Stimulated activated CD8-positive, alpha-beta memory T cell treated with anti-CD3 and anti-CD28 coated beads, Interleukin-7, amount 100 ng/mL, for 48 hours (primary cell): Measurements from ENCODE around the gene FTCDNL1.

ENCODE experiments used
- DNase-seq, 2 donors: peaks; one replicate each; pipeline ENCODE4 v3.0.0-alpha.2; 2020; ENCODE audit warnings: low read depth in 1 of 2; ENCODE audit errors: extremely low read depth in 1 of 2

Gene FTCDNL1

GRCh38 chr2:199792381-199792780 is 58.6 kb downstream of the FTCDNL1 start:
- no peak for DNase-seq

DNA sequence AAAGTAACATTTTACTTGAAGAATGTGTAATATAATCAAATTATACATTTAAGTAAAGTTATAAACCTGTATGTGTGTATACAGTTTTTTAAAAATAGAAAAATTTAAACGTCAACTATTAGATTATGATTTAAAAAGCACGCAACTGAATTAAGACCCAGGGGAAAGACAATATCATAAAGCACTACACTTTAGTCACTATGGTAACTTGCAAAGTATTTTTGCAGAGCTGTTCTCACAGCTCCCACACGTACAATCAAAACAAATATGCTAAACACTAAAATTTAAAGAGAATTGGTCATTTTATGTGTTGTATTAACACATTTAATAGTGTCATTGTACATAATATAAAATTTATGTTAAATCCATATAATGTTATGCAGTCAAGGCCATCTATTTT is 59.7 kb downstream of the FTCDNL1 start:
- no peak for DNase-seq

- DNase-seq = no peak
Observed at GRCh38 chr2:199784512-199784911, 66.5 kb downstream of the FTCDNL1 start.

DNA sequence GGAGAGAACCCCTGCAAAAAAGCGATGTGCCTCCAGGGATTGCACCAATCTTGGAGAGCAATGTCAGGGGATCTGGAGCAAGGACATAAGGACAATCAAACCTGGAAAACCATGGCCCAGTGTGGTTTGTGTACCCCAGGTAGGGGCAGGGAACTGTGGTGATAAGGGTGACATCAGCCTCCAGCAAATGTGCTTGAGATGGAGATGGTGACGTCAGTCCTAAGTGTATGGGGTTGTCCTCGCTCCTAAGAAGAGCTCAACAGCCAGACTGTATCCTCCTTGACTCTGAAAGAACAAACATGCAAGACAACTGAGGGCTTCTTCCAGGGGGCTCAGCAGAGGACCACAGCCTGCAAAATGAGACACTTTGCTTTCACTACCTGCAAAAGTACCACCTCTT is 71.4 kb downstream of the FTCDNL1 start:
- DNase-seq = no peak

GRCh38 chr2:199778655-199779054 is 72.3 kb downstream of the FTCDNL1 start:
- no peak for DNase-seq

GRCh38 chr2:199777916-199778315 is 73.1 kb downstream of the FTCDNL1 start:
- DNase-seq = no peak

GRCh38 chr2:199777315-199777714 is 73.7 kb downstream of the FTCDNL1 start:
- no peak for DNase-seq

DNA sequence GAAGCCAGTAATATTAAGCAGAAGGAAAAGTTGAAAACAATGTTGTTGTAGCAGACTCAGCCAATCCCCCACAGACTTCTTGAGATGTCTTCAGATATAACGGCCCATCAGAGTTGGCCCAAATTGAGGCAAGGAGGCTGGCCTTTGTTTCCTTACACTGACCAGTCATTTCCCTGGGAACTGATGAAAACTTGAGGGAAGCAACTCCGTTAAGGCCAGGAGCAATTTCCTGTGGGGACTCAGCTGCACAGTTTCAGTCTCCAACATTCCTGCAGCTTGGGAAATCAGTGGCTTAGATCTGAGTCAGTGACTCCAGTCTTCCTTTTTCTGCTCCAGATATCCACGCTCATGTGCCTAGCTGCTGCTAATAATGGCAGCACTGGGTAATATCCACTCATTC is 75.7 kb downstream of the FTCDNL1 start:
- DNase-seq = no peak

DNA sequence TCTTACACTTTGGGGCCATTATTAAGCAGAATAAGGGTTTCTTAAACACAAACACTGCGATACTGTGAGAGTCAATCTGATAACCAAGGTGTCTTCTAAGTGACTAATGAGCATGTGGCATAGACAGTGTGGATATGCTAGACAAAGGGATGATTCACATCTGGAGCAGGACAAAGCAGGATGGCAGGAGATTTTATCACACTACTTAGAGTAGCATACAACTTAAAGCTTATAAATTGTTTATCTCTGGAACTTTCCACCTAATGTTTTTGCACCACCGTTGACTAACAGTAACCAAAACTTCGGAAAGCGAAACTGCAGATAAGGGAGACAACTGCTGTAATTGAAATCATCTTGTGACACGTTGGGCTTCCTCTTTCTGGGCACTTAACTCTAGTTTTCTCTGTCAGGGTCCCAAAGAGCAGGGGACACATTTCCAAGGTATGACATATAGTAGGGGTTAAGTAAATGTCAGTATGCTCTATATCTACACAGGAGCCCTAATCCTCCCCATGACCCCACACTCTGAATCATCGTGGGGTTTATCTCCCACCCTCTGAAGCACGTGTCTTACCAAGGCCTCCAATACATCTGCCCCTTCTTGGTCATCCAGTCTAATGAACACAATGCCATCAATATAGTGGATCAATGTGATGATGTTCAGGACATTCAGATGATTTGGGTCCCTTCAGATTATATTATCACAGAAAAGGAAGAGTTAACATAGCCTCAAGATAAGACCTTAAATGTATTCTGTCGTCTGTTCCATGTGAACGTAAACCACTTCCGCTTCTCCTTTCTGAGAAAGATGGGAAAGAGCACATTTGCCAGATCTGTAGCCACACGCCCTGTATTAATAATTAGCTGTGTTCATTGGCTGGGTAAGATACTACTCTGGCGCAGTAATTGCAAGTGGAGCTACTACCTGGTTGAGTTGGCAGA is 78.7 kb downstream of the FTCDNL1 start:
- DNase-seq = no peak

- no peak for DNase-seq
Observed at GRCh38 chr2:199770716-199771115, 80.3 kb downstream of the FTCDNL1 start.

DNA sequence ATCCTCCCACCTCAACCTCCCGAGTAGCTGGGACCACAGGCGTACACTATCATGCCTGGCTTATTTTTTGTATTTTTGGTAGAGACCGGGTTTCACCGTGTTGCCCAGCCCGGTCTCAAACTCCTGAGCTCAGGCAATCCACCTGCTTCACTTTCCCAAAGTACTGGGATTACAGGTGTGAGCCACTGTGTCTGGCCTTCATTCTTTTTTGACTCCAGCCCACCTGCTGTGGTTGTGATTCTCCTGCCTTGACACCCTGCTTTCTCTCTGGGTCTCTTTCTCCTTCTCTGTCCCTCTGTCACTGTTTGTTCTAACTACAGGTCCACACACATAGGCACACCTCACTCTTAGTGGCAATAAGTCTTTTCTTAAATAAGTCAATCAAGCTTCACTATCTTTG is 85.3 kb downstream of the FTCDNL1 start:
- DNase-seq = no peak

DNA sequence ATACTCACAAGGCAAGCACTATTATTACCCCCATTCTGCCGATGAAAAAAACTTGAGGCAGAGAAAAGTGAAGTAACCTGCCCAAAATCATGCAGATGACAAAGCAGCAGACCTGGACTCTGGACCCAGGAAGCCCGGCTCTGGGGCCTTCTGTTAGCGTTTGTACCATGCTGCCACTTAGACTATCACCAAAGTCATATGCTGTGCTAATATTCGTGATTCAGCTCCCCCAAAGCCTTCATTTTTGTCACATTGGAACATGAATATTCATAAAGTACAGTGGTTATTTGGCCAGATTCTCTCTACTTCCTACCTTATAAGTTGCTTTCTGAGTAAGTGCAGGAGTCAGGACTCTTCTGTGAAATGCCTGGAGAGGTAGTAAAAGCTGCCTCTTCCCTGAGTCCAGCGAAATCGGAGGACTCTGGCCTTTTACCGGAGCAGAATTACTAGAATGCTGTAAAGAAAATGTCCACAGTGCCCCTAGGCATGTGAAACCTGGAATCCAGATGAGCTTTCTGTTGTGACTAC is 86.7 kb downstream of the FTCDNL1 start:
- no peak for DNase-seq

GRCh38 chr2:199762963-199763362 is 88.0 kb downstream of the FTCDNL1 start:
- no peak for DNase-seq

DNA sequence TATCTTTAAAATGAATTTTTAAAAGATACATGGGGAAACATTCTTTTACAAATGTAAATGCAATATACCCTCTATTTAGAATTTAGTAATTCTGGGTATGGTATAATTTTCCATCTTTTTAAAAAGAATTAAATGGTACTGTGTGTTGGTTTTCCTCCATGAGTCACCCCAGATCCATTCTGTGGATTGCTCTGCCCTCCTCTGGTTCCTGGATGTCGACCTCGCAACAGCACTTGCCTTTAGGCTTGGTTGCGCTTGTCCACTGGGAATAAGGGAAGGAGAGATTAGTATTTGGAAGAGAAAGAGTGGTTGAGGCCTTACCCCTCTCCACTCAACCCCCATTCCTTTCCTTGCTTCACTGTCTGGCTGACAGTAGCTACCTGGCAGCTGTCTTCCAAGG is 90.4 kb downstream of the FTCDNL1 start:
- DNase-seq = no peak

DNA sequence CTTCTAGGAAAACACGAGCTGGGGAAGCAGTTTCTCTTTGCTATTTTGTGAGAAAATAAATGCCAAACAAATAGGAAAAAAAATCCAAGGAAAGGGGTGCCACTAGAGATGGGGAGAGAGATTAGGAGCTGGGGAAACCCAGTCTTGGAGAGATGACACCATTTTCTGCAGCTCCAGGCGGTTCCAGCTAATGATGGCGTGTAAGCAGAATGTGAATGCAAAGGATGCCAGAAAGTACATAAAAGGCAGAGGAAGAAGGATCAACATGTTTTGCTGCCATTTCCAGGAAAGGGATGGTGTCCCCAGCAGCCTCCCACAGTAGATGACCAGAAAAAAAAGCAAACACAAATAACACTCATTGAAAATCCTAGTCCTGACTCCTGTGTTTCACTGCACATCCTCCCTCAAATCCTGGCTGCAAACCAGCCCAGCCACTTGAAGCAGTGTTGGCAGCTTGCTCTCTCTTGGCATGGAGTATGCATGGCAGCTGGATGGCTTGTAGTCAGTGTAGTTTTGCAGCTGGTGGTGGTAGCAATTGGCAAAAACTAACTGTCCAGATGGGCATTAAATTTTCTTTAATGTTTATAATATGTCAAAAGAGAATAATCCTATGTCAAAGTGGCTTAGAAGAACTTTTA is 93.6 kb downstream of the FTCDNL1 start:
- no peak for DNase-seq

DNA sequence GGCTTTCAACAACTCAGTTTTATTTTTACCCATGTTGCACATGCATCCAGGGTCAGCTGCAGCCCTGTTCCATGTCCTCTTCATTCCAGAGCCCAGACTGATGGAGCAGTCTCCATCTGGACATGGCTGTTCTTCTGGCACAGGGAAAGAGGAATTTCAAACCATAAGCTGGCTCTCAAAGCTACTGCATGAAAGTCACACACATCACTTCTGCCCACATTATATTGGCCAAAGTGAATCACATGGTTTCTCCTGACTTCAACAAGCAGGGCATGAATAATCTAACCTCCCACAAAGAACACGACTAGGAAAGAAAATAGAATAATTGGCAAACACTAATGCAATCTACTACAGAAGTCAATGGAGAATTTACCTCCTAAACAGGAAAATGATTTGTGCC is 94.2 kb downstream of the FTCDNL1 start:
- no peak for DNase-seq

DNA sequence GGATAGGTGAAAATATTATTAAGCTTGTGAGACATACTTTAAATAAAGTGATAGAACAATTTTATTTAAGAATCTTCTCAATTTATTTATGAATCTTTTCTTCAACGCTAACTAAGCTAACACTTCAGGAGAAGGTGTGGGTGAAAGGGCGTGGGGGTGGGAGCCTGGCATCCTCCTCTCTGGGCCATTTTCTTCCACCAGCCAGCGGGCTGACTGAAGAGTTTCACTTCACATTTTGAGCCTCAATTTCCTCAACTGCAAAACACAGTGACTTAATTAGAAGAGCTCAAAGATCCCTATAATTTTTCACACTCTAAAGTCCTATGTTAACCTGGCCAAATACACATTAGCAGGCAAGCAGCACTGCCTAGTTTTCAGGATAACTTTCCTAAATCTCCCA is 94.8 kb downstream of the FTCDNL1 start:
- DNase-seq = no peak

DNA sequence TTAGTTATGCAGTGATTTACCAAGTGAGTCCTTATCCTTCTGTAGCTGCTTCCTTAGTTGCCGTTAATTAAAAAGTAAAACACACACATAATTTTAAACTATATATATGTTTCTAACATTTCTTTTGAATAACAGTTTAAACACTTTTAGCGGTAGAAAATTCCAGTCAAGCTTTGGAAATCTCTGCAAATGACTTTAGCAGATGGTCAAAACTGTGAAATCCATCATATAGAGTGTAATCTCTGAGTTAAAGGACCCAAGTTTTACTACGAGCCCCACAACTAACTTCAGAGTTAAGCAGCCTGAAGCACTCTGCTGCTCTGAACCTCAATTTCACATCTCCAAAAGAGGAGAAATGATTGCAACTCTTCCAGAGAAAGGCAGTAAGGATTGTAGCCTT is 96.2 kb downstream of the FTCDNL1 start:
- no peak for DNase-seq

- no peak for DNase-seq
Observed at GRCh38 chr2:199751492-199752120, 99.4 kb downstream of the FTCDNL1 start.

DNA sequence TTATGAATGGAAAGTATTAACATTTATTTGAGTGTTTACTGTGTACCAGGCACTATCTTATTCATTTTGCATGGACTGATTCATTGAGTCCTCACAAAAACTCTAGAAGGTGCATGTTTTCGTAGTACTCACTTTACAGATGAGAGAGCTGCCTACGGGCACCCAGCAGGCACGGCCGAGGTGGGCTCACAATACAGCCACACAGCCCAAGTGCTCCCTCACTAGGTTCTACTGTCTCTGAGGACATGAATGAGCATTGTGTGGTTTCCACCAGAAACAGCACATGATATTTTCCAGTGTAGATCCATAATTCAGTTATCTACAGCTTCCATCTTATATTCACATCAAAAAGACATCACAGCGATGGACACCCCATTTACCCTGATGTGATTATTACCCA is 101.4 kb downstream of the FTCDNL1 start:
- DNase-seq = no peak

- no peak for DNase-seq
Observed at GRCh38 chr2:199744724-199745123, 106.3 kb downstream of the FTCDNL1 start.

GRCh38 chr2:199744260-199744659 is 106.7 kb downstream of the FTCDNL1 start:
- no peak for DNase-seq
